PC-9 (cell line): Measurements from ENCODE around the gene VGLL4. TPM values are rescaled to one million over a fixed set of nuclear protein-coding genes. Genes with fewer than 3 reads are reported as not detected.

Experiments
- BruUV-seq: library from RNA; stranded (reverse); fragments of 400-500 nt; replicated peaks from 2 replicates; lab custom pipeline; 2021; lab: Mats Ljungman, UMichigan
- CTCF ChIA-PET: fragments of 300-600 bp; sonication (Branson Sonifier 250); formaldehyde crosslinking; loops from one replicate; lab custom pipeline; 2022; ENCODE audit warnings: antibody characterized with exemption; lab: Charles Lee
- POLR2A ChIA-PET: fragments of 300-600 bp; sonication (Branson Sonifier 250); formaldehyde crosslinking; loops from one replicate; lab custom pipeline; 2022; ENCODE audit warnings: antibody characterized with exemption; ENCODE audit not compliant: unreplicated experiment; lab: Charles Lee
- DNase-seq, 2 experiments: peaks; one replicate each; pipeline versions ENCODE4 v3.0.0 to v3.0.0-alpha.2; 2015 to 2022; ENCODE audit warnings: mixed read lengths in 1 of 2
- H2AFZ ChIP-seq: fragments of 200-600 bp; sonication (generic); 2 replicates; pipeline ENCODE4 v1.8.1; 2017; ENCODE audit warnings: antibody characterized with exemption
- H3F3A ChIP-seq: fragments of 200-600 bp; sonication (generic); 2 replicates; pipeline ENCODE4 v1.8.1; 2017; ENCODE audit warnings: antibody characterized with exemption, mild to moderate bottlenecking, low read depth; ENCODE audit not compliant: insufficient read depth
- H3K27ac ChIP-seq: fragments of 200-600 bp; sonication (generic); 2 replicates; pipeline ENCODE4 v1.6.1; 2016; ENCODE audit warnings: mixed run types
- H3K27me3 ChIP-seq: fragments of 200-600 bp; sonication (generic); 2 replicates; pipeline ENCODE4 v1.6.1; 2016; ENCODE audit warnings: low read depth, mixed run types; ENCODE audit not compliant: insufficient read depth
- H3K36me3 ChIP-seq: fragments of 200-600 bp; sonication (generic); 2 replicates; pipeline ENCODE4 v1.6.1; 2016; ENCODE audit warnings: low read depth, mixed run types
- H3K4me1 ChIP-seq: fragments of 200-600 bp; sonication (generic); replicated peaks from 2 replicates; pipeline ENCODE4 v1.6.1; 2016; ENCODE audit warnings: mixed run types; ENCODE audit not compliant: insufficient read depth
- H3K4me2 ChIP-seq: fragments of 200-600 bp; sonication (generic); 2 replicates; pipeline ENCODE4 v1.6.1; 2017; ENCODE audit warnings: mixed run types
- H3K4me3 ChIP-seq: fragments of 200-600 bp; sonication (generic); 2 replicates; pipeline ENCODE4 v1.6.1; 2016; ENCODE audit warnings: mixed run types
- H3K79me2 ChIP-seq: fragments of 200-600 bp; sonication (generic); 2 replicates; pipeline ENCODE4 v1.6.1; 2017; ENCODE audit warnings: low read depth, mixed run types
- H3K9me2 ChIP-seq: fragments of 200-600 bp; sonication (generic); 2 replicates; pipeline ENCODE4 v1.8.1; 2017; ENCODE audit warnings: mild to moderate bottlenecking; ENCODE audit not compliant: insufficient read depth
- H3K9me3 ChIP-seq: fragments of 200-600 bp; sonication (generic); 2 replicates; pipeline ENCODE4 v1.8.1; 2016; ENCODE audit warnings: low read depth; ENCODE audit not compliant: insufficient read depth
- H4K20me1 ChIP-seq: fragments of 200-600 bp; sonication (generic); 2 replicates; pipeline ENCODE4 v1.8.1; 2017; ENCODE audit not compliant: insufficient read depth
- EZH2 ChIP-seq: fragments of 200-600 bp; sonication (generic); IDR thresholded peaks from 2 replicates; pipeline ENCODE4 v1.8.0; 2017; ENCODE audit warnings: antibody characterized with exemption, low read depth
- intact Hi-C: fragments of 100-400 bp; cut with micrococcal nuclease; formaldehyde crosslinking; loops from one replicate; pipeline ENCODE4 v1.10.0; 2022; ENCODE audit not compliant: unreplicated experiment
- total RNA-seq: library from RNA; stranded (reverse); gene quantifications from 2 replicates; pipeline ENCODE4 v1.2.3, GENCODE V29; 2021
- TF ChIP-seq, protein P1 (sequence below): fragments of 200-600 bp; sonication (generic); conservative IDR thresholded peaks from 2 replicates; pipeline ENCODE4 v1.6.1; 2017; ENCODE audit warnings: mixed run types, antibody characterized with exemption, mild to moderate bottlenecking, moderate library complexity

Gene VGLL4
- total RNA-seq, 1 experiment from 2014 or later = 42.2 TPM

- Histone ChIP-seq H2AFZ (no peak overlapping the region), H4K20me1 (peaks cover 12% of the 10 kb centered on the region; the same call in 1 of the 2 replicates), H3K27me3 (no peaks in the 10 kb centered on the region), H3K9me3 (no peaks in the 10 kb centered on the region), H3F3A (no peaks in the 10 kb centered on the region; the same call in 1 of the 2 replicates), H3K36me3 (no peaks in the 10 kb centered on the region), H3K9me2 (no peaks in the 10 kb centered on the region), H3K4me3 (no peak overlapping the region), H3K4me1 (no peaks in the 10 kb centered on the region), H3K4me2 (no peak overlapping the region), H3K27ac (no peak overlapping the region), H3K79me2 (no peaks in the 10 kb centered on the region)
- no peak for DNase-seq
- TF ChIP-seq EZH2 = no peak
- TF ChIP-seq, protein P1, sequence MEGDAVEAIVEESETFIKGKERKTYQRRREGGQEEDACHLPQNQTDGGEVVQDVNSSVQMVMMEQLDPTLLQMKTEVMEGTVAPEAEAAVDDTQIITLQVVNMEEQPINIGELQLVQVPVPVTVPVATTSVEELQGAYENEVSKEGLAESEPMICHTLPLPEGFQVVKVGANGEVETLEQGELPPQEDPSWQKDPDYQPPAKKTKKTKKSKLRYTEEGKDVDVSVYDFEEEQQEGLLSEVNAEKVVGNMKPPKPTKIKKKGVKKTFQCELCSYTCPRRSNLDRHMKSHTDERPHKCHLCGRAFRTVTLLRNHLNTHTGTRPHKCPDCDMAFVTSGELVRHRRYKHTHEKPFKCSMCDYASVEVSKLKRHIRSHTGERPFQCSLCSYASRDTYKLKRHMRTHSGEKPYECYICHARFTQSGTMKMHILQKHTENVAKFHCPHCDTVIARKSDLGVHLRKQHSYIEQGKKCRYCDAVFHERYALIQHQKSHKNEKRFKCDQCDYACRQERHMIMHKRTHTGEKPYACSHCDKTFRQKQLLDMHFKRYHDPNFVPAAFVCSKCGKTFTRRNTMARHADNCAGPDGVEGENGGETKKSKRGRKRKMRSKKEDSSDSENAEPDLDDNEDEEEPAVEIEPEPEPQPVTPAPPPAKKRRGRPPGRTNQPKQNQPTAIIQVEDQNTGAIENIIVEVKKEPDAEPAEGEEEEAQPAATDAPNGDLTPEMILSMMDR = no peak
- BruUV-seq = no TSS peak
- CTCF ChIA-PET = interaction anchor here (0.6 kb wide), 3 partner anchors 27 to 629 kb away, joined by 3 to 4 read pairs (median 3); no protein-coding TSS in a partner anchor
- POLR2A ChIA-PET = no interaction called here
- intact Hi-C loops = no loop called here
These were observed 105.1 kb downstream of the VGLL4 start for GRCh38 chr3:11538581-11538980.

- intact Hi-C loops = no loop called here
- Histone ChIP-seq H2AFZ (no peak overlapping the region), H3K9me3 (no peaks in the 10 kb centered on the region), H3K4me1 (no peaks in the 10 kb centered on the region), H3K27ac (no peak overlapping the region), H3K79me2 (no peaks in the 10 kb centered on the region), H3K4me2 (no peak overlapping the region), H3K9me2 (no peaks in the 10 kb centered on the region), H3K27me3 (no peaks in the 10 kb centered on the region), H3K4me3 (no peak overlapping the region), H4K20me1 (peaks cover 12% of the 10 kb centered on the region; the same call in 1 of the 2 replicates), H3K36me3 (no peaks in the 10 kb centered on the region), H3F3A (no peaks in the 10 kb centered on the region; the same call in 1 of the 2 replicates)
- ChIA-PET POLR2A (no interaction called here), CTCF (no interaction called here)
- BruUV-seq = no TSS peak
- TF ChIP-seq, protein P1 = no peak
- TF ChIP-seq EZH2 = no peak
- DNase-seq = no peak
These were observed 106.6 kb downstream of the VGLL4 start for GRCh38 chr3:11536936-11537612.

GRCh38 chr3:11536132-11536935, 107.4 kb downstream of the VGLL4 start:
- no peak overlapping the region for H3K4me3 ChIP-seq
- no peaks in the 10 kb centered on the region for H3K36me3 ChIP-seq
- CTCF ChIA-PET = no interaction called here
- no peak for DNase-seq
- H3K9me3 ChIP-seq = no peaks in the 10 kb centered on the region
- H4K20me1 ChIP-seq = peaks cover 10% of the 10 kb centered on the region; the same call in 1 of the 2 replicates
- BruUV-seq = no TSS peak
- no peak overlapping the region for H3K4me2 ChIP-seq
- H3K4me1 ChIP-seq = no peaks in the 10 kb centered on the region
- no peaks in the 10 kb centered on the region for H3K9me2 ChIP-seq
- no peak for TF ChIP-seq EZH2
- no peak overlapping the region for H2AFZ ChIP-seq
- intact Hi-C loops = no loop called here
- H3K27ac ChIP-seq = no peak overlapping the region
- H3K27me3 ChIP-seq = no peaks in the 10 kb centered on the region
- POLR2A ChIA-PET = no interaction called here
- H3F3A ChIP-seq = no peaks in the 10 kb centered on the region; the same call in 1 of the 2 replicates
- no peaks in the 10 kb centered on the region for H3K79me2 ChIP-seq
